ENCODE results near the gene SUMO4. TPM values are rescaled to one million over a fixed set of nuclear protein-coding genes. Genes with fewer than 3 reads are reported as not detected.
"Not testable (repeated sequence)": the region's sequence is repeated elsewhere in the genome, so short reads cannot be mapped to it uniquely, and the experiment has no call there.

Gene SUMO4
- total and polyA plus RNA-seq, 2 donors (not counting 1 experiment from before 2014, with no cell fraction given), result 2.1 TPM; not detected in 1

- peak; percentile 34 to 53 for DNase-seq (ENCODE audit: low read depth in 2 of 2)
- H4K20me1 ChIP-seq (ENCODE audit: control insufficient read depth, extremely low read depth, insufficient read depth, low read length), result peaks cover 3% of the 10 kb centered on the region
- no peaks in the 10 kb centered on the region for H3K4me1 ChIP-seq (ENCODE audit: control insufficient read depth, extremely low read depth, insufficient read depth, low read length)
Observed at GRCh38 chr6:149443411-149444181, 43.5 kb downstream of the SUMO4 start.

GRCh38 chr6:149444360-149445094, 44.5 kb downstream of the SUMO4 start:
- H3K4me3 ChIP-seq (replicated peaks in 1 of 4; ENCODE audit: control extremely low read depth in 1 of 4, insufficient read depth in 1 of 4, low read depth in 3 of 4, low read length in 4 of 4), result not testable (repeated sequence)

More at GRCh38 chr6:149443411-149444181, 43.5 kb downstream of the SUMO4 start:
- Histone ChIP-seq H3K36me3 (ENCODE audit: control insufficient read depth, insufficient read depth, low read length) (no peaks in the 10 kb centered on the region), H3K9me3 (ENCODE audit: control insufficient read depth, insufficient read depth, low read depth, low read length) (peaks cover 3% of the 10 kb centered on the region), H3K4me3 (replicated peaks in 1 of 4; ENCODE audit: control extremely low read depth in 1 of 4, insufficient read depth in 1 of 4, low read depth in 3 of 4, low read length in 4 of 4) (no peak overlapping the region), H3K4me2 (ENCODE audit: extremely low read depth, insufficient read depth, low read length) (no peak overlapping the region), H3K9ac (ENCODE audit: insufficient read depth, low read length) (no peak overlapping the region), H3K79me2 (ENCODE audit: control insufficient read depth, insufficient read depth, low read length) (no peaks in the 10 kb centered on the region), H3K27me3 (ENCODE audit: control insufficient read depth, insufficient read depth, low read length) (peaks cover under 1% of the 10 kb centered on the region), H3K27ac (ENCODE audit: insufficient read depth, low read length) (no peak overlapping the region), H2AFZ (ENCODE audit: low read length) (no peak overlapping the region)
- TF ChIP-seq CTCF (conservative IDR thresholded peaks at IDR 0.05 in 1 of 2, IDR thresholded peaks at IDR 0.05 in 1 of 2; ENCODE audit: low read depth in 1 of 2, low read length in 2 of 2), result no peak

GRCh38 chr6:149445095-149445466, 45.0 kb downstream of the SUMO4 start:
- TF ChIP-seq EZH2 (IDR thresholded peaks at IDR 0.05; ENCODE audit: low read length, missing control alignments) (no peak), CTCF (conservative IDR thresholded peaks at IDR 0.05 in 1 of 2, IDR thresholded peaks at IDR 0.05 in 1 of 2; ENCODE audit: low read depth in 1 of 2, low read length in 2 of 2) (no peak)
- Histone ChIP-seq H3K79me2 (ENCODE audit: control insufficient read depth, insufficient read depth, low read length) (no peaks in the 10 kb centered on the region), H3K9me3 (ENCODE audit: control insufficient read depth, insufficient read depth, low read depth, low read length) (peaks cover 3% of the 10 kb centered on the region), H3K9ac (ENCODE audit: insufficient read depth, low read length) (no peak overlapping the region), H3K4me1 (ENCODE audit: control insufficient read depth, extremely low read depth, insufficient read depth, low read length) (no peaks in the 10 kb centered on the region), H3K36me3 (ENCODE audit: control insufficient read depth, insufficient read depth, low read length) (no peaks in the 10 kb centered on the region), H2AFZ (ENCODE audit: low read length) (no peak overlapping the region), H3K27ac (ENCODE audit: insufficient read depth, low read length) (no peak overlapping the region), H4K20me1 (ENCODE audit: control insufficient read depth, extremely low read depth, insufficient read depth, low read length) (peaks cover 3% of the 10 kb centered on the region), H3K4me2 (ENCODE audit: extremely low read depth, insufficient read depth, low read length) (no peak overlapping the region), H3K27me3 (ENCODE audit: control insufficient read depth, insufficient read depth, low read length) (peaks cover 5% of the 10 kb centered on the region), H3K4me3 (replicated peaks in 1 of 4; ENCODE audit: control extremely low read depth in 1 of 4, insufficient read depth in 1 of 4, low read depth in 3 of 4, low read length in 4 of 4) (no peak overlapping the region)
- DNase-seq (ENCODE audit: low read depth in 2 of 2), result no peak

More at GRCh38 chr6:149444360-149445094, 44.5 kb downstream of the SUMO4 start:
- not testable (repeated sequence) for H3K4me1 ChIP-seq (ENCODE audit: control insufficient read depth, extremely low read depth, insufficient read depth, low read length); H3K4me2 ChIP-seq (ENCODE audit: extremely low read depth, insufficient read depth, low read length); H3K9ac ChIP-seq (ENCODE audit: insufficient read depth, low read length); DNase-seq (ENCODE audit: low read depth in 2 of 2); H3K9me3 ChIP-seq (ENCODE audit: control insufficient read depth, insufficient read depth, low read depth, low read length); H3K79me2 ChIP-seq (ENCODE audit: control insufficient read depth, insufficient read depth, low read length); H2AFZ ChIP-seq (ENCODE audit: low read length); H4K20me1 ChIP-seq (ENCODE audit: control insufficient read depth, extremely low read depth, insufficient read depth, low read length); H3K36me3 ChIP-seq (ENCODE audit: control insufficient read depth, insufficient read depth, low read length); H3K27me3 ChIP-seq (ENCODE audit: control insufficient read depth, insufficient read depth, low read length); H3K27ac ChIP-seq (ENCODE audit: insufficient read depth, low read length)
